ENCODE results near the gene TDRD1.
A peak's percentile ranks its signal among the peaks of the same experiment; 100 is the strongest.

The TDRD1 gene

DNA sequence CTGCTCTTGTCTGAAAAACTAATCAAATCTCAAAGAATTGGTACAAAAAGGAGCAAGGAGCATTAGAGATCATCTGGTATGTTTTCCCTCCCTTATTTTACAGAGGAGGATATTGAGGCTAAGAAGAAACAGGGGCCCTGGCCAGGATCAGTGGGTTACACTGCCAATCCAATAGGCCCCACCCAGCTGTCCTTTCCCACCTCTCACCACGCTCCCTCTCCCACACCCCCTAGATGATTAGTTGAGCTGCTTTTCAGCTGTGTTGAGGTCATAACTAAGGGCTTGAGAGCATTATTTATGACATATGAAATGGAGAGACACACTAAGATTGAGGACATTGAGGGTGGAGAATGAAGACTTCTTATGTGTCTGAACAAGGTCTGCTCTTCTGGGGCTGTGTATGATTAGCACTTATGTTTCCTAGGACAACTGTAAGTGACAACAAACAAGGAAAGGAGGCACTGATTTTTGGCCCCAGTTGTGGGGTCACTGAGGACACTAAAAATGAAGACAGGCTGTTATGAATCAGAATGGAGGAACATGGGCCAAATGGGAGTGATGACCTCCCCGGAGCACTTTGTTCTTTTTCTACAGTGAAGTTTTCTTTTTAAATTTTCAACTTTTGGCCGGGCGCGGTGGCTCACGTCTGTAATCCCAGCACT is 86.4 kb downstream of the TDRD1 start:
- ChIA-PET POLR2A (no interaction called here), CTCF (no interaction called here)
- Histone ChIP-seq H3K36me3 (ENCODE audit: control insufficient read depth in 4 of 4, insufficient read depth in 4 of 4, low read length in 3 of 4) (no peaks in the 10 kb centered on the region), H3K27ac (ENCODE audit: insufficient read depth in 1 of 2, low read depth in 1 of 2, low read length in 2 of 2, poor library complexity in 1 of 2, severe bottlenecking in 2 of 2) (peak overlapping the region in 1 of 2 experiments; percentile 19), H3K27me3 (replicated peaks in 2 of 5; ENCODE audit: control insufficient read depth in 4 of 5, insufficient read depth in 5 of 5, low read length in 4 of 5) (no peaks in the 10 kb centered on the region), H3K4me3 (ENCODE audit: control insufficient read depth in 1 of 7, extremely low read depth in 1 of 7, insufficient read depth in 4 of 7, low read depth in 2 of 7, low read length in 6 of 7) (no peak overlapping the region), H3K4me1 (ENCODE audit: control extremely low read depth in 1 of 4, control insufficient read depth in 4 of 4, insufficient read depth in 4 of 4, low read length in 3 of 4) (peaks cover 0 to 5% (median 0%) of the 10 kb centered on the region in 4 experiments), H3K9me3 (ENCODE audit: control extremely low read depth in 1 of 5, control insufficient read depth in 4 of 5, insufficient read depth in 2 of 5, low read depth in 1 of 5, low read length in 4 of 5) (no peaks in the 10 kb centered on the region)
- 98% methylated on average over 5 of the region's 6 CpGs for WGBS (ENCODE audit: insufficient coverage)
- DNase-seq = no peak

DNA sequence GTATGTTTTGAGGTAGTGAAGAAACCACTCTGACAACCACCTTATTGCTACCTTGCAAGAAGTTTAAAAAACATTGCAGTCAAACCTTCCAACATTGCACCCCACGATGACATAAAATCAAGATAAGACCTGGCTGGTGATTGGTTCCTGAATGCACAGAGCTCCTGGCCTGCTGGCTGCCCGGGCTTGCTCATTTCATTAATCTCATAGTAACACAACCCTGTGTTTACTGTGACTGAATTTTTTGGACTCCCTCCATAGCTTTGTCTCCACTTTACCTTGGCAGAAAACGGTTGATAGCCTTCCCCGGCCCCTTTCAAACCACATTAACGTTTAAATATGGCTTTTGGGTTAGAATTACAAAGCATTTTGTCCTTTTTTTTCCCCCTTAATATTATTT is 87.4 kb downstream of the TDRD1 start:
- Histone ChIP-seq H3K36me3 (ENCODE audit: control insufficient read depth in 4 of 4, insufficient read depth in 4 of 4, low read length in 3 of 4) (no peaks in the 10 kb centered on the region), H3K27me3 (replicated peaks in 2 of 5; ENCODE audit: control insufficient read depth in 4 of 5, insufficient read depth in 5 of 5, low read length in 4 of 5) (no peaks in the 10 kb centered on the region), H3K4me3 (ENCODE audit: control insufficient read depth in 1 of 7, extremely low read depth in 1 of 7, insufficient read depth in 4 of 7, low read depth in 2 of 7, low read length in 6 of 7) (no peak overlapping the region), H3K27ac (ENCODE audit: insufficient read depth in 1 of 2, low read depth in 1 of 2, low read length in 2 of 2, poor library complexity in 1 of 2, severe bottlenecking in 2 of 2) (no peak overlapping the region), H3K4me1 (ENCODE audit: control extremely low read depth in 1 of 4, control insufficient read depth in 4 of 4, insufficient read depth in 4 of 4, low read length in 3 of 4) (peaks cover 0 to 5% (median 0%) of the 10 kb centered on the region in 4 experiments), H3K9me3 (ENCODE audit: control extremely low read depth in 1 of 5, control insufficient read depth in 4 of 5, insufficient read depth in 2 of 5, low read depth in 1 of 5, low read length in 4 of 5) (no peaks in the 10 kb centered on the region)
- CTCF ChIA-PET = no interaction called here
- WGBS (ENCODE audit: insufficient coverage) = 75% methylated on average over 2 of the region's 5 CpGs
- POLR2A ChIA-PET = no interaction called here
- peak; percentile 39 to 81 (median 51) for DNase-seq

- CTCF ChIA-PET = no interaction called here
These were observed 92.1 kb downstream of the TDRD1 start for GRCh38 chr10:114271075-114271778.

DNA sequence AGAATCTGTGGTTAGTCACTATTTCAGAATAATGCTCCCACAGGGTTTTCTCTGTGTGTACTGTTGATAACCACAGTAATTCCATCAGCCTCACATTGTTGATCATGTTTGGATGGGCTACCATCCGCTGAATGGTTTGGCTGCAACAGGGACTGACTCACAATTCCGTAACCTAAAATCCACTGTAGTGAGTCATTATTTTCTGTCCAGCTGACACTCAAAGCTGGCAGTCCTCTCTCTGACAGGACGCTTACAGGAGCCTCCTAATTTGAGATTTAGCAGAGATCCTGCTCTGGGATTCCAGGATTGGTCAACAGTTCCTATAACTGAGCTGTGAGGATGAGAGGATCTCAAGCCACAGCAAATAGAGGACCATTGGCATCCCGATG is 92.6 kb downstream of the TDRD1 start:
- DNase-seq = no peak
- Histone ChIP-seq H3K36me3 (ENCODE audit: control insufficient read depth in 4 of 4, insufficient read depth in 4 of 4, low read length in 3 of 4) (no peaks in the 10 kb centered on the region), H3K27ac (ENCODE audit: insufficient read depth in 1 of 2, low read depth in 1 of 2, low read length in 2 of 2, poor library complexity in 1 of 2, severe bottlenecking in 2 of 2) (no peak overlapping the region), H3K4me1 (ENCODE audit: control extremely low read depth in 1 of 4, control insufficient read depth in 4 of 4, insufficient read depth in 4 of 4, low read length in 3 of 4) (peaks cover 0 to under 1% (median 0%) of the 10 kb centered on the region in 4 experiments), H3K4me3 (ENCODE audit: control insufficient read depth in 1 of 7, extremely low read depth in 1 of 7, insufficient read depth in 4 of 7, low read depth in 2 of 7, low read length in 6 of 7) (no peak overlapping the region), H3K27me3 (replicated peaks in 2 of 5; ENCODE audit: control insufficient read depth in 4 of 5, insufficient read depth in 5 of 5, low read length in 4 of 5) (peaks cover 0 to 2% (median 0%) of the 10 kb centered on the region in 5 experiments), H3K9me3 (ENCODE audit: control extremely low read depth in 1 of 5, control insufficient read depth in 4 of 5, insufficient read depth in 2 of 5, low read depth in 1 of 5, low read length in 4 of 5) (no peaks in the 10 kb centered on the region)
- CTCF ChIA-PET = no interaction called here
- 100% methylated on average over 4 of the region's 4 CpGs for WGBS (ENCODE audit: insufficient coverage)
- POLR2A ChIA-PET = interaction anchor here (0.7 kb wide), 1 partner anchor 14 kb away, joined by 4 read pairs; no protein-coding TSS in a partner anchor

More at GRCh38 chr10:114271075-114271778, 92.1 kb downstream of the TDRD1 start:
- Histone ChIP-seq H3K36me3 (ENCODE audit: control insufficient read depth in 4 of 4, insufficient read depth in 4 of 4, low read length in 3 of 4) (no peaks in the 10 kb centered on the region), H3K27me3 (replicated peaks in 2 of 5; ENCODE audit: control insufficient read depth in 4 of 5, insufficient read depth in 5 of 5, low read length in 4 of 5) (peaks cover 0 to 2% (median 0%) of the 10 kb centered on the region in 5 experiments), H3K4me3 (ENCODE audit: control insufficient read depth in 1 of 7, extremely low read depth in 1 of 7, insufficient read depth in 4 of 7, low read depth in 2 of 7, low read length in 6 of 7) (no peak overlapping the region), H3K27ac (ENCODE audit: insufficient read depth in 1 of 2, low read depth in 1 of 2, low read length in 2 of 2, poor library complexity in 1 of 2, severe bottlenecking in 2 of 2) (no peak overlapping the region), H3K9me3 (ENCODE audit: control extremely low read depth in 1 of 5, control insufficient read depth in 4 of 5, insufficient read depth in 2 of 5, low read depth in 1 of 5, low read length in 4 of 5) (no peaks in the 10 kb centered on the region), H3K4me1 (ENCODE audit: control extremely low read depth in 1 of 4, control insufficient read depth in 4 of 4, insufficient read depth in 4 of 4, low read length in 3 of 4) (peaks cover 0 to 5% (median 0%) of the 10 kb centered on the region in 4 experiments)
- 80% methylated on average over 1 of the region's 3 CpGs for WGBS (ENCODE audit: insufficient coverage)
- POLR2A ChIA-PET = interaction anchor here (0.6 to 0.7 kb wide), 2 partner anchors 13 to 428 kb away, joined by 4 read pairs; no protein-coding TSS in a partner anchor
- DNase-seq = no peak

DNA sequence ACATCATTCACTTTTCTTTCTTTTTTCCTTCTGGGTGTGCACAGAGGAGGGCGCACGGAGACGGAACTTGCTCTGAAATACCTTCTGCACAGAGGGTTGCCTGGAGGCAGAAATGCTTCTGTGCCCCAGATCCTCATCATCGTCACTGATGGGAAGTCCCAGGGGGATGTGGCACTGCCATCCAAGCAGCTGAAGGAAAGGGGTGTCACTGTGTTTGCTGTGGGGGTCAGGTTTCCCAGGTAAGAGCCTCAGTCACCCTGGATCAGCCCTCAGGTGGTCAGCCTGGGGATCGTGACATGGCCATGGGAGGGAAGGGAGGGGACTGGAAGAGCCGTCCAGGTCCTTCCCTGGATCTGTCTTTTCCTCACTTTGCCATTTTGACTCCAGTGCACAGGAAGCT is 93.5 kb downstream of the TDRD1 start:
- no peaks in the 10 kb centered on the region for H3K4me1 ChIP-seq (ENCODE audit: control extremely low read depth in 1 of 4, control insufficient read depth in 4 of 4, insufficient read depth in 4 of 4, low read length in 3 of 4)
- ChIA-PET CTCF (no interaction called here), POLR2A (no interaction called here)
- no peak overlapping the region for H3K27ac ChIP-seq (ENCODE audit: insufficient read depth in 1 of 2, low read depth in 1 of 2, low read length in 2 of 2, poor library complexity in 1 of 2, severe bottlenecking in 2 of 2)
- no peaks in the 10 kb centered on the region for H3K36me3 ChIP-seq (ENCODE audit: control insufficient read depth in 4 of 4, insufficient read depth in 4 of 4, low read length in 3 of 4)
- peaks cover 0 to 3% (median 0%) of the 10 kb centered on the region in 5 experiments for H3K27me3 ChIP-seq (replicated peaks in 2 of 5; ENCODE audit: control insufficient read depth in 4 of 5, insufficient read depth in 5 of 5, low read length in 4 of 5)
- DNase-seq = no peak
- no peaks in the 10 kb centered on the region for H3K9me3 ChIP-seq (ENCODE audit: control extremely low read depth in 1 of 5, control insufficient read depth in 4 of 5, insufficient read depth in 2 of 5, low read depth in 1 of 5, low read length in 4 of 5)
- 100% methylated on average over 5 of the region's 6 CpGs for WGBS (ENCODE audit: insufficient coverage)
- no peak overlapping the region for H3K4me3 ChIP-seq (ENCODE audit: control insufficient read depth in 1 of 7, extremely low read depth in 1 of 7, insufficient read depth in 4 of 7, low read depth in 2 of 7, low read length in 6 of 7)

- Histone ChIP-seq H3K4me3 (ENCODE audit: control insufficient read depth in 1 of 7, extremely low read depth in 1 of 7, insufficient read depth in 4 of 7, low read depth in 2 of 7, low read length in 6 of 7) (no peak overlapping the region), H3K27me3 (replicated peaks in 2 of 5; ENCODE audit: control insufficient read depth in 4 of 5, insufficient read depth in 5 of 5, low read length in 4 of 5) (peaks cover 0 to 4% (median 0%) of the 10 kb centered on the region in 5 experiments), H3K36me3 (ENCODE audit: control insufficient read depth in 4 of 4, insufficient read depth in 4 of 4, low read length in 3 of 4) (no peaks in the 10 kb centered on the region), H3K27ac (ENCODE audit: insufficient read depth in 1 of 2, low read depth in 1 of 2, low read length in 2 of 2, poor library complexity in 1 of 2, severe bottlenecking in 2 of 2) (no peak overlapping the region), H3K9me3 (ENCODE audit: control extremely low read depth in 1 of 5, control insufficient read depth in 4 of 5, insufficient read depth in 2 of 5, low read depth in 1 of 5, low read length in 4 of 5) (no peaks in the 10 kb centered on the region), H3K4me1 (ENCODE audit: control extremely low read depth in 1 of 4, control insufficient read depth in 4 of 4, insufficient read depth in 4 of 4, low read length in 3 of 4) (no peaks in the 10 kb centered on the region)
- 93% methylated on average over 3 of the region's 3 CpGs for WGBS (ENCODE audit: insufficient coverage)
- DNase-seq = no peak
- ChIA-PET POLR2A (no interaction called here), CTCF (no interaction called here)
These were observed 94.8 kb downstream of the TDRD1 start for GRCh38 chr10:114273910-114274309.
